ENCODE results near the gene ALDH1A1. TPM values are rescaled to one million over a fixed set of nuclear protein-coding genes. Genes with fewer than 3 reads are reported as not detected.

Gene ALDH1A1
- total RNA-seq, 4 donors from 2014 or later: 2.9 to 56.6 (median 27.5) TPM

DNA sequence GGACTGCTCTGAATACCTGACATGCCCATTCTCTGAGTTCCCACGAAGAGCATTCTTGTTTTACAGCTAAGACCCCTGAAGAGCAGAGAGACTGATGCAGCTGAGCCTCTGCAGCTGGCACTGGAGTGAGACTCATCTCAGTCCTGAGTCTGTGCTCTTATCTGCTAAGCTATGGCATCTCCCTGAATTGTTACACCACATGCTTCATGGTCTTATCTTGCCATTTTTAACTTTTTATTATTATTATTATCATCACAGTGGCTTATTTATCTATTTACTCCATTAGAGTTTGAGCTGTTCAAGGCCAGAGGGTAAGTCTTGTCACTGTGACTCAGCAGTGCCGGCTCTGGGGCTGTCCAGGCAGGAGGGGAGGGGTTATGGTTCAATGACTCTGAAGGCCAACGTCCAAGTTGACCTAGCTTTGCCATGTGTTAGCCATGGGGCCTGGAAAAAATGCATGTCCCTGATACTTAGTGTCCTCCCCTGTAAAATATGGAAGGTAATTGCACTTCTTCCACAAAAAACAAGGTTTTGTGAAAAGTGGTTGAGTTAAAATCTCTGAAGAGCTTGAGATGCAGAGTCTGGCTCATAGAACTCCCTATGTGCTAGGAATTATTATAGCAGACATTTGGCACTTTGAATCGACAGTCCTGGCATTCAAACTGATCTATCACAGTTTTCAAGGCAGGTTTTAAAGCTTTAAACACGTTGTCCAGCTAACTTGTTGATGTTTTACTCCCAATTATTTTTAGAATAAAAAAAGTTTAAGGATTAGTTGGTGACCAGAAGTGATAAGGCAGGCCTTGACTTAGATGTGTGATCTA, 94.6 kb downstream of the ALDH1A1 start:
- H3K27me3 ChIP-seq: no peaks in the 10 kb centered on the region
- no peaks in the 10 kb centered on the region for H3K36me3 ChIP-seq
- DNase-seq: no peak
- no peak overlapping the region for H3K27ac ChIP-seq
- no peak for TF ChIP-seq POLR2A (IDR thresholded peaks at IDR 0.05)
- TF ChIP-seq, protein P1, sequence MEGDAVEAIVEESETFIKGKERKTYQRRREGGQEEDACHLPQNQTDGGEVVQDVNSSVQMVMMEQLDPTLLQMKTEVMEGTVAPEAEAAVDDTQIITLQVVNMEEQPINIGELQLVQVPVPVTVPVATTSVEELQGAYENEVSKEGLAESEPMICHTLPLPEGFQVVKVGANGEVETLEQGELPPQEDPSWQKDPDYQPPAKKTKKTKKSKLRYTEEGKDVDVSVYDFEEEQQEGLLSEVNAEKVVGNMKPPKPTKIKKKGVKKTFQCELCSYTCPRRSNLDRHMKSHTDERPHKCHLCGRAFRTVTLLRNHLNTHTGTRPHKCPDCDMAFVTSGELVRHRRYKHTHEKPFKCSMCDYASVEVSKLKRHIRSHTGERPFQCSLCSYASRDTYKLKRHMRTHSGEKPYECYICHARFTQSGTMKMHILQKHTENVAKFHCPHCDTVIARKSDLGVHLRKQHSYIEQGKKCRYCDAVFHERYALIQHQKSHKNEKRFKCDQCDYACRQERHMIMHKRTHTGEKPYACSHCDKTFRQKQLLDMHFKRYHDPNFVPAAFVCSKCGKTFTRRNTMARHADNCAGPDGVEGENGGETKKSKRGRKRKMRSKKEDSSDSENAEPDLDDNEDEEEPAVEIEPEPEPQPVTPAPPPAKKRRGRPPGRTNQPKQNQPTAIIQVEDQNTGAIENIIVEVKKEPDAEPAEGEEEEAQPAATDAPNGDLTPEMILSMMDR (IDR thresholded peaks at IDR 0.05): no peak
- H3K4me3 ChIP-seq: no peak overlapping the region
- WGBS, 2 donors: 50 to 56% methylated on average over 5 of the region's 5 CpGs
- intact Hi-C loops (cut with DNase I): loop anchor here (10.0 kb wide), 1 partner anchor 226 kb away; no protein-coding TSS in a partner anchor
- H3K9me3 ChIP-seq: no peaks in the 10 kb centered on the region
- H3K4me1 ChIP-seq: peaks cover 8 to 18% (median 10%) of the 10 kb centered on the region in 3 donors

- no peaks in the 10 kb centered on the region for H3K27me3 ChIP-seq
- H3K9me3 ChIP-seq: no peaks in the 10 kb centered on the region
- no peaks in the 10 kb centered on the region for H3K36me3 ChIP-seq
- WGBS, 2 donors: 76 to 88% methylated on average over 2 of the region's 2 CpGs
- TF ChIP-seq, protein P1 (IDR thresholded peaks at IDR 0.05): no peak
- no peak for TF ChIP-seq POLR2A (IDR thresholded peaks at IDR 0.05)
- no peak for DNase-seq
- H3K27ac ChIP-seq: peak overlapping the region in 1 of 4 donors; percentile 5
- H3K4me1 ChIP-seq: peaks cover 8 to 18% (median 10%) of the 10 kb centered on the region in 3 donors
- intact Hi-C loops (cut with DNase I): loop anchor here (10.0 kb wide), 1 partner anchor 227 kb away; no protein-coding TSS in a partner anchor
- H3K4me3 ChIP-seq: no peak overlapping the region
Measured at GRCh38 chr9:72857624-72857996, 95.2 kb downstream of the ALDH1A1 start.

DNA sequence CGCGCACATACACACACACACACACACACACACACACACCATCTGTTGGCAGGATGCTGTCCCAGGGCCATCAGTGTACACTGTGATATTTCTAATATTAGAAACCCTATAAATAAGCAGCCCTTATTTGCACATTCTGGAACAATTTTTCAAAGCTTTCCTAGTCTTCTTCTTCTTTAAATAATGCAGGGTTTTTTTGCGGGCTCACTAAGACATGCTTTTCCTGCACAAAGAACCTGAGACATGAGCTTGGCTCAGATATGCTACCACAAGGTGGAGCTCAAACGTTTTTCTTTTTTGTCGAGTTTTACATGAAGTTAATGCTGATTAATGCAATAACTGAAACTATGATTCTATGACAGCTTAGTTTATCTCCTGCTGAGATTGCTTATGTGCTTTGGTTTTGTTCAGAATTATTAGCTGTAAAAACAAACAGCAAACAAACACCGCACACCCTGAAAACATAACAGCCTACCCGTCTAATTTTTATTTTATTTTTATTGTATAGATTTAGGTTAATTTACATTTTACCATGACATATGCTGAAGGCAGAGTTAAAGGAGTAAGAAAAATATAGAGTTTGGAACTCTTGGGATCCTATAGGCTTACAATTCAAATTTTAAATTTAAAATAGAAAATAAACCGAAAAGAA, 95.8 kb downstream of the ALDH1A1 start:
- intact Hi-C loops (cut with DNase I): loop anchor here (10.0 kb wide), 1 partner anchor 228 kb away; no protein-coding TSS in a partner anchor
- DNase-seq: no peak
- no peaks in the 10 kb centered on the region for H3K36me3 ChIP-seq
- no peaks in the 10 kb centered on the region for H3K27me3 ChIP-seq
- peak overlapping the region in 1 of 4 donors; percentile 5 for H3K27ac ChIP-seq
- TF ChIP-seq POLR2A (IDR thresholded peaks at IDR 0.05): no peak
- TF ChIP-seq, protein P1 (IDR thresholded peaks at IDR 0.05): peak in 5 of 6 experiments; percentile 47 to 67 (median 48)
- no peaks in the 10 kb centered on the region for H3K9me3 ChIP-seq
- H3K4me3 ChIP-seq: no peak overlapping the region
- peaks cover 8 to 18% (median 10%) of the 10 kb centered on the region in 3 donors for H3K4me1 ChIP-seq
- 36 to 47% methylated on average over 8 of the region's 8 CpGs for WGBS, 2 donors

DNA sequence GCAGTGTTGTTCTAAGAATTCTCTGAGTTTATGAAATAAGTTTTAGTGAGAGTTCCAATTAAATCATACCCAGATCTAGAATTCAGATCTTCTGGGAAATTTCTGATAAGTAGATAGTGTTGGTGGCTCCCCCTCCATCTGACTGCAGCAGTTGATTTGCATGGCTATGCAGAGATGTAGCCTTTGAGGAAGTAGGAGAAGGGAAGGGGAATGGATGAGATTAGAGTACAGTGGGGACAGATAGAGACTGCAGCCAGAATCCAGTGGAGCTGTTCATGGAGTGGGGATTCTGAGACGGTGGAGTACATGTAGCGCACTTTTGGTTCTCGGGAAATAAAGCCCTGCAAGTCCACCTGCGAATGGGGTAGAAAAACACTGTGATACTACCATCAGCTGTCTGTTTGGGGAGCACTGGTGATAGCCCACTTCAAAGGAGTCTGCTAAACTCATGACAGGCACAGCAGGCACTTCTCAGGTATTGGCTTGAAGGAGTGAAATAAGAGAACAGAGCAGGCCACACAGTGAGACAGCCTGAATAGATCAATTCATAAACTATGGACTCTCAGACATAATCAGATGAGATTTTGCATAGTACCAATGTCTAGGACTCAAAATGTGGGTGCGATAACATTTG, 96.8 kb downstream of the ALDH1A1 start:
- no peak overlapping the region for H3K27ac ChIP-seq
- peaks cover 8 to 18% (median 10%) of the 10 kb centered on the region in 3 donors for H3K4me1 ChIP-seq
- no peak overlapping the region for H3K4me3 ChIP-seq
- DNase-seq: no peak
- no peaks in the 10 kb centered on the region for H3K9me3 ChIP-seq
- whole genome bisulfite sequencing, 2 donors: 80 to 88% methylated on average over 5 of the region's 5 CpGs
- H3K27me3 ChIP-seq: no peaks in the 10 kb centered on the region
- intact Hi-C loops (cut with DNase I): loop anchor here (10.0 kb wide), 1 partner anchor 229 kb away; no protein-coding TSS in a partner anchor
- TF ChIP-seq, protein P1 (IDR thresholded peaks at IDR 0.05): no peak
- no peak for TF ChIP-seq POLR2A (IDR thresholded peaks at IDR 0.05)
- no peaks in the 10 kb centered on the region for H3K36me3 ChIP-seq

All from esophagus squamous epithelium (tissue), 5 donors.